GM19438 (cell line): ENCODE measurements around the gene TMPRSS3.

Source experiments
- ATAC-seq: cut with Tn5 transposase; IDR thresholded peaks from one replicate; pipeline ENCODE4 v1.9.1; 2021; ENCODE audit warnings: low read depth; ENCODE audit not compliant: unreplicated experiment

TMPRSS3 gene

DNA sequence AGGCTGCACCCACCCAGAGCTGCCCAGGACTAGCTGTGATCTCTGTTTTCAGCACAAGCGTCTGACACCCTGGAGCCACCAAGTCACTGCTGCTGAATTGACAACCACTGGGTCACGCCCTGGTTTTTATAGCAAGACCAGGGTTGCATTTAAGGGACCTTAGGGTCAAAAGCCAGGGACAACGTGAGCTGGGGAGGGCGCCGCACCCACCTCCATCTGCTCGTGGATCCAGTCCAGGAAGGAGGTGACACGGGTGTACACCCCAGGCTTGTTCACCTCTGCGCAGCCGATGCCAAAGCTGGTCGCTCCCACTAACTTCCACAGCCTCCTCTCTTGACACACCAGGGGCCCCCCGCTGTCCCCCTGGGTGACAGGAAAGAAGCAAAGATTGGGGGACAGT, 20.3 kb downstream of the TMPRSS3 start:
- ATAC-seq = no peak

DNA sequence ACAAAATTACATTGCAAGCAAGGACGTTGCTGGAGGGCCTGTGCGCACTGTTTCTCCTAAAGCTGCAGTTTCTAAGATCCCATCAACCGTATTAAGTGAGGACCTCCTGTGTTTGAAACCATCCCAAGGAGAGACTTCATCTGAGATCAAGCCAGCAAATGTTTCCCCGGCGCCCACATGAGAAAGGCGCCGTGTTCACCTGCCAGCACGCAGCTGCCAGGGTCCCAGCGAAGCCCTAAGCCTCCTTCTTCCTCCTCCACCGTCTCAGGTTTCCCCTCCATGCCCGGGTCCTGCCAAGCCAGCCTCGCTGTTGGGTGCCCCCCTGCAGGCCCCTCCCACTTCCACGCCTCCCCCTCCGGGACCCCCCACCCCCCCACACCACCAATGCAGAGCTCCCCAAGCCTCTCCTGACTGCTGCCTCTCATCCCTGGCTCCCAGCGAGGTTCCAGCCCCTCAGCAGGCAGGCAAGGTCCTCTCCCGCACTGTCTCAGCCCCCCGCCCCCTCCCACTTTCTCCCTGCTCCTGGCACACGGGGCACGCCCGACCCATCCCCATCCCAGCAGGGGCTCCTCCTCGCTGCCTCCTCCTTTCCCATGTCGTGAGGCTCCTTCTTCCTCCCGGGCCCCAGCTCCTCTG, 20.9 kb downstream of the TMPRSS3 start:
- no peak for ATAC-seq

DNA sequence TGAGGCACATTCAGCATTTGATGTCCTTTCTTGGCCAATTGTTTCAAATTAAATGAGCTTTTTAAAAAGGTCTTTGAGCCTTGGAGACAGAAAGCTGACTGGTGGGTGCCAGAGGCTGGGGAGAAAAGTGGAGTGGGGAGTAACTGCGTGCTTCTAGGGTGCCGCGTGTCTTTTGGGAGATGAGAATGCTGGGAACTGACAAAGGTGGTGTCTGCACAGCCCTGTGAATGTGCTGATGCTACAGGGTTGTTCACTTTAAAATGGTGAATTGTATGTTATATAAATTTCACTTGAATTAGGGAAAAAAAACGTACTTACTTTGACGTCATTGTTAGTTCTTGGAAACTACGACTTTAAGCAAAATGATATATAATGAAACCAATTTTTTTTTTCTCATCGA, 21.4 kb downstream of the TMPRSS3 start:
- ATAC-seq = no peak

DNA sequence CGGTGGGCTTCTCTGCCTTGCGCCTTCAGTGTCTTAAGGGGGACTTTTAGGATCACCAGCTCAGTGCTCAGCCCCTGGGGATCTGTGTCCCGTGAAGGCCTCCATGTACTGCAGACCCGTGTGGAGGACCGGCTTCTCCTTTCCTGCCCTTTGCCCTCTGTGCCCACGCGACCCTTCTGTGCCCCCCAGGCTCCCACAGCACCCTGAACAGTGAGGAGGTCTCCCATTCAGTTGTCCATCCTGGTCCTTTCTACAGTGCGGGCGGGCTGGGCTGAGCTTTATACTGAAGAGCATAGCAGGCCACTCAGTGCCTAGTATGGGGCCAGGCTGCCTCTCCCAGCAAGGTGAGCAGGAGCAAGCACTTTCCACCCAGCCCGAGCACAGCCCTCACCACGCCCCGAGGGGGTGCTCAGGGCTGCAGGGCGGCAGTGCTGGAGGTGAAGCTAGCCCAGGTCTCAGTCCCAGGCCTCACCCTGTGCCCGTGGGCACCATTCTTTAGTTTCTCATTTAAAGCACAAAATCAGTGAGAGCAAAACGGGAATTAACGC, 21.9 kb downstream of the TMPRSS3 start:
- no peak for ATAC-seq

DNA sequence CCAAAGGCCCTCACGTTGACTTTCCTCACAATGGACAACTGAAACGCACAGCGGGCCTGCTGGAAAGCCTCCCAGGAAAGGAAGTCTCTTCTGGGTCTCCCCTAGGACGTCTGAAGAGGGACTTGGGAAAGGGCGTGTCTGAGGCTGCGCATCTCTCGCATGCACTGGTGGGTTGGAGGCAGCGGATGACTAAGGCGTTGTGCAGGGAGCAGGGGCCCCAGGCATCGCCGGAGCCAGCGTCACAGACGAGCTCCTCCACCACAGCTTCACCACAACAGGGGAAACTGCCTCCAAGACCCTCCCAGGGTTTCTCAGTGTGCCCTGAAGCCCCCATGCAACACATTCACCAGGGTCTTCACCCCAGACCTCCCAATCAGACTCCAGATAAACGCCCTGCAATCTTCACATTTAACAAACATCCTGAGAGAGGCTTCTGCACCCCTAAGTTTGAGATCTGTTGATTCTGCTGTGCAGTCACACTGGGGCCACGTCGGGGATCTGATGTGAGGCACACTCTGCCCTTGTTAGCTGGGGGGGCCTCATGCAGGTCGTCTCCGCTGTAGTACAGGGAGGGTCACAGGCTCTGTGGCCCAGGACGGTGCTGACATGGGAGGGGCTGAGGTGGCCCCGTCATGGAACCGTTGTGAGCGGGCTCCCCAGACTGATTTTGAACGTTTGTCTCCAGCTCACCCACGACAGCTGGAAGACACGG, 22.5 kb downstream of the TMPRSS3 start:
- no peak for ATAC-seq

- ATAC-seq = no peak
These were observed 24.8 kb downstream of the TMPRSS3 start for GRCh38 chr21:42370894-42371654.

DNA sequence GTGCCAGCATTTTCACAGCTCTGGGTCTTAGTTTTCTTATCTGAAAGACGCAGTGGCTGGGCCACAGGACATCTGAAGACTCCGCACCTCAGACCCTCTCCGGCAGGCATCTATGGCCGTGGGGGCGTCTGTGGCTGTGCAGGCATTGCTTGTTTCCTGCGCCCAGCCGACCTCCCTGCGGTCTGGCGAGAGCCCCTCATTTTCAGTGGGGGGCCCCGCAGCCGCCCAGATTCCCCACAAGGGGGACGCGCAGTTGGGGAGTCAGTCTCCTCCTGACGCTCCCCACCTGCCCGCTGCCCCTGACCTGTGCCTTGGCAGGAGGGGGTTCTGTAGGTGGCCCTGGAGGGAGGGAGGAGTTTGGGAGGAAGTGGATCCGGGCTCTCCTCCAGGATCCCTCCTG, 26.0 kb downstream of the TMPRSS3 start:
- ATAC-seq = no peak

DNA sequence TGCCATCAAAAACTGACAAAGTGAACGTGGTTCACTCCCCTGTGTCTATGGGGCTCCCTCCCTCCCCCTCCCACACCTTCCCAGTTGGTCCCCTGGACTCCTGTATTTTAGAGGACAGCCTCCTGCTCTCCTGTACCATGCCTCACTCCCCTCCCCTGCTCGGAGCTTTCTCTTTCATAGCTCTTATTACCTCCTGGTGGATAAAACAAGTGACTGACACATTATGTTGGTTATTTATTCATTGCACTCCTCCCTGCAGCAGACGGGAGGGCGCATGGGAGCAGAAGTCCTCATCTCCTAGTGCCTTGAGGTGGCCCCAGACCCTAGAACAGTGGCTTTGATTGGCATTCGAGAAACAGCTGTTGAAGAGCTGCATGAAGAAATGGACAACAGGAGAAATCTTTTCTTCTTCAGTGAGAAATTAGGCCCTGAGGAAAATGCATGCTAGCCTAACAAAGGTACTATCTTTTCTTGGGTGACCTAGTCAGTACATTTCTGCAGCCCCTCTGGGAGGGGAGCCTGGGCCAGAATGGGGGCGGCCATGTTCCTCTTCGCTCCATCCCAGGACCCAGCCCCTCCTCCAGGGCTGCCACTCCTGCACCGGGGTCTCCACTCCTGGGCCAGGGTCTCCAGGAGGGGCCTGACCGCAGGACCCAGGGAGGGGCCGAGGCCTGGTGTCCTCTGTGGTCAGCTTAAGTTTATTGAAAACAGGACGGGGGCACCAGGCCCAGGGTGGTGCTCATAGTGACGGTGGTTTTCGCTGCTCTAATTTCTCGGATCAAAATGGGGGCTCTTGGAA, 28.3 kb downstream of the TMPRSS3 start:
- ATAC-seq = no peak

DNA sequence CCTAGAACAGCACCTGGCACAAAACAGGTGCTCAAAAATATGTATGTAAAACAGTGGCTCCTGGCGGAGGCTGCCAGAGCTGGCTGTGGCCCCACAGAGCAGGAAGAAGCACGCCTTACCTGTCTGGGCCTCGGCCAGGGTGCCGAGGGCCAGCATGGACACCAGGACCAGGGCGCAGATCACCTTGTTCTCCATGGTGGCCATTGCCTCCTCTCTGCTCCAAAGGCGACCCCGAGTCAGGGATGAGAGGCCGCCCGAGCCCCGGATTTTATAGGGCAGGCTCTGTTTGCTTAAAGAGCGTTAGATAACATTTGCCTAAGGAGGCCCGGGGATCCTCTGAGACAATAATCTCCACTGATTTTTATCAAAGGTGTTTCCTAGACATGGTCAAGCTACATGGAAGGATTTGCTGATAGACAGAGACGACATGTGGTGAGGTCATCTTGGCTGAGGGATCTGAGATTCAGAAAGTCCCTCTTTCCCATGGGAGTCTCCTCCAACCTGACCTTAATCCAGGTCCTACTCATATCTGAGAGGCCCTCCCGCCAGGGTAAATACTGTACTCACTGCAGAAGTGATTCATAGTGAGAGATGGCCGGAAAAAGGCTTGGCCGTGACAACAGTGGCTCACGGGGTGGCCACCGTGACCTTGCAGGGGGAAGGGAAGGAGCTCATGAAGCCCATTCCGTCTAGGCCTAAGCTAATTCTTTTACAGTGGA, 29.4 kb downstream of the TMPRSS3 start, which contains the start of gene TFF1:
TSS of gene TFF1 (minus strand) at position 244 of the 719 bp plus-strand sequence. CDS start at position 204, 40 bp downstream.
- no peak for ATAC-seq

- ATAC-seq = no peak
These were observed 30.1 kb downstream of the TMPRSS3 start for GRCh38 chr21:42365770-42366169.

DNA sequence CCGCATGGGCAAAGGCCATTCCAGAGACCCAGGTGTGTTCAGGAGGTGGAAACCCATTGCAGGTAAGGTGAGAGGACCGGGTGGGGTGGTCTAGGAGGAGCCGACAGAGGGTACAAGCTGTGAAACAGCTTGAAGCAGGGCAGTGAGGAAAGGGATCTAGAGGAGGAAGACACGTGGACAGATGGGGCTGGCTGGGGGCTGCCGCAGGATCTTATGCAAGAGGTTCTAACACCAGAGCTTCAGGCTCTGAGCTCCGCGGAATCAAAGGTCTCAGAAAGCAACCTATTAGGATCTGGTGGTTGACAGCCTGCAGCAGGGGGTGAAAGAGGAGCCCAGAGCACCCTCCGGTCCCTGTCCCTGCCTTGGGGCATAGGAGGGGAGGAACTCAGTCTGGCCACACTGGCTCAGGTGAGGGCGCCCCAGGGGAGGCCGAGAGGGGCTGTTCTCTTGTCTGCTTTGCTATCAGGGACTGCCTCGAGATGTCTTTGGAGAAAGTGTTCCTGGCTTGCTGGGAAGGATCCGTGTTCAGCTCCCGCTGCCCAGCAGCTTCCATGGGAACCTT, 31.5 kb downstream of the TMPRSS3 start:
- no peak for ATAC-seq

GRCh38 chr21:42363312-42363711, 32.5 kb downstream of the TMPRSS3 start:
- ATAC-seq = no peak

- ATAC-seq = no peak
These were observed 33.2 kb downstream of the TMPRSS3 start for GRCh38 chr21:42362700-42363099.

DNA sequence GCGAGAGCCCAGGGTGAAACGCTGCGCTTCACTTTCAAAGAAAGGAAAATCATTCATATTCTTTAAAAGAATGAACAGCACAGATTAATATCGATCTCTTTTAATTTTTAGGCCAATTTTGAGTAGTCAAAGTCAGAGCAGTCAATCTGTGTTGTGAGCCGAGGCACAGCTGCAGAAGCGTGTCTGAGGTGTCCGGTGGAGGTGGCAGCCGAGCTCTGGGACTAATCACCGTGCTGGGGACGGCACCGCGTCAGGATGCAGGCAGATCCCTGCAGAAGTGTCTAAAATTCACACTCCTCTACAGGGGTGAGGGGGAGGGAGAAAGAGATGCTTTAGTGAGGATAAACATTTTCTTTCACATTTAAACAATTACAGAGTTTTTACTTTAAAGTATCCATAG, 33.7 kb downstream of the TMPRSS3 start:
- ATAC-seq = no peak

DNA sequence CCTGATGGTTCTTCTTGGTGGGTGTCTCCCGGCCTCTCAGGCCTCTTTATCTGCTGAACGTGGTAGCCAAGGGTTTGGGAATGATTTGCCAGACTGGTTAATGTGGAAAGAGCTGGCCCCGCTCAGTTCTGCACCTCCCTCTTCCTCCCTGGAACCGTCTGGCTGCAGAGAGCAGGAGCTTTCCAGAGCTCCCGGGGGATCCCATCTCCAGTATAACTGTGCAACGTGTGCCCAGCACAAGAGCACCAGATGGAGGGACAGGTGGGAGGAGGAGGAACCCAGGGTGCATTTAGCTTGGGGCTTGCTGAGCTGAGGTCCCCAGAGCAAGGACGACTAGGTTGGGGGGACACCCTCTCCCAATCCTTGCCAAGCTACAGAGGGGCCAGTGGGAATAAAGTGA, 34.6 kb downstream of the TMPRSS3 start:
- ATAC-seq = no peak

DNA sequence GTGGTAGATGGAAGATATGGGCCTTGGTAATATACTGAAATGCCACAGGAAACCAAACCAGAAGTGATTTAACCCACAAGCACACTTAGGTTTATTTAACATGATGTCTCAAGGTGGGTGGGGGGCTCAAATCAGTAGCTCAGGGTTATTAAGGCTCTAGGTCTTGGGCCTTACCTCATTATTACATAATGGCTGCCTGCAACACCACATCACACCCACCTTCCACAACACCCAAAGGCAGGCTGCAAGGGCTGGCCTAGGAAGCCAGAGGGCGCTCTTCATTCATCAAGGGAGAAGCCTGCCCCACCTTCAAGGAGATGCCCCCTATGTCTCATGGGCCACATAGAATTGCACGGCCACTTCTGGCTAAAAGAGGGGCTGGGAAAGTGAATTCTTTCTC, 35.5 kb downstream of the TMPRSS3 start:
- ATAC-seq = no peak

DNA sequence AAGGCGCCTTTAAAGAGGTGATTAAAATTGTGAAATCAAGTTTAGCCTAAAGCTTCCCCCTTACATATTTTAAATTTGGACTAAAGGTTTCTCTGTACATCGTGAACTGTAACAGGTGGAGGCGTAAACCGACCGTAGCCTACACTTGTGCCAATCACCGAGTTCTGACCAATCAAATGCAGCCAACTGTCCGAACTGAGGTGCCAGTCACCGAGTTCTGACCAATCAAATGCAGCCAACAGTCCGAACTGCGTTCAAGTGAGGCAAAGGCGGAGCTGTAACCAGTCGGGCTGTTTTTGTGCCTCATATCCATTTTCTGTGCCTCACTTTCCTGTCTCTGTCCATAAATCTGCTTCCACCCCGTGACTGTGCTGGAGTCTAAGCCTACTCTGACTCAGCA, 36.9 kb downstream of the TMPRSS3 start:
- ATAC-seq = no peak

GRCh38 chr21:42358261-42358660, 37.6 kb downstream of the TMPRSS3 start:
- no peak for ATAC-seq

DNA sequence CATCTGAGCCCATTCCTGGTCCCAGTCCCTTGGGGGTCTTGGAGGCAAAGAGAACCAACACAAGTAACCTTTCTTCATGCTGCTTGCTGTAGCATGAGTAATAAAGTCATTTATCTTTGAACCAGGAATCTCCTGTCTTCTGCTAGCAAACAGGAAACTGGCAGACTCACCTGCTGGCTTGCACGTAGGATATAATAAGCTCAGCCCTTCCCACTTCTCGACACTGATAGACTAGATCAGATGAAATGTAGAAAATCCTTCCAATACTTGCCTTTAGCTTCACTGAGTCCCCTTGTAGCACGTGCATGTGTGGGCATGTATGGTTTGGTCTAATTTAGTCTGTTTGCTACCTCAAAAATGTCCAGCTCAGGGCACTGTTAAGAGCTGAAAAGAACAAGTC, 38.5 kb downstream of the TMPRSS3 start:
- ATAC-seq = no peak

- ATAC-seq = no peak
These were observed 39.2 kb downstream of the TMPRSS3 start for GRCh38 chr21:42356650-42357049.
